ENCODE data around the gene PAX2.

The PAX2 gene

DNA sequence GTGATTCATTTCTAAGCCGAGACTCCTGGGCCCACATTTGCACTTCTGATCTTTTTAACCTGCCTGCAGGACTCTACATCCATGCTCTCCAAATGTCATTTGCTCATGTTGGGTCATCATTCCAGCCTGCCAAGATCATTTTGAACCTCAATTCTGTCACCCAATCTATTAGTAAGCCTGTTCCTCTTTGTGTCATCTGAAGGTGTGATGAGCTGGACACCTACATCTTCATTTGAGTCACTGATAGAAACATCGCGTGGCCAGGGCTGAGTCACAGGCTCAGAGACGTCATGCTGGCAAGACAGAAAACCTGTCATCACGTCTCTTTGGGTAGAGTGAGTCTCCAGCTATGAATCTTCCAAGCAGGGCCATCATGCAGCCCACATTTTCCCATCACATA lies 102.1 kb downstream of the PAX2 start:
- no peaks in the 10 kb centered on the region for H3K9me3 ChIP-seq (replicated peaks; ENCODE audit: insufficient read depth, low read length)
- no peaks in the 10 kb centered on the region for H4K20me1 ChIP-seq (ENCODE audit: insufficient read depth, low read length)
- H3K4me2 ChIP-seq (ENCODE audit: low read depth, low read length) = no peak overlapping the region
- no peaks in the 10 kb centered on the region for H3K79me2 ChIP-seq (ENCODE audit: low read length)
- TF ChIP-seq EZH2 (optimal IDR thresholded peaks at IDR 0.05; ENCODE audit: low read depth, low read length) = no peak
- no peak for TF ChIP-seq CTCF (IDR thresholded peaks at IDR 0.05; ENCODE audit: low read length)
- no peak for TF ChIP-seq EZH2phosphoT487 (IDR thresholded peaks at IDR 0.05; ENCODE audit: low read length)
- no peak overlapping the region for H3K4me3 ChIP-seq (ENCODE audit: low read length)
- no peaks in the 10 kb centered on the region for H3F3A ChIP-seq (ENCODE audit: insufficient read depth, low read length)
- H3K9me2 ChIP-seq (replicated peaks; ENCODE audit: insufficient read depth, low read length) = no peaks in the 10 kb centered on the region
- no peak for DNase-seq
- H3K27ac ChIP-seq (ENCODE audit: low read length) = no peak overlapping the region
- no peak overlapping the region for H3K9ac ChIP-seq (ENCODE audit: low read length)
- no peaks in the 10 kb centered on the region for H3K4me1 ChIP-seq (ENCODE audit: low read length)
- H2AFZ ChIP-seq (ENCODE audit: low read length) = no peak overlapping the region
- H3K27me3 ChIP-seq (replicated peaks; ENCODE audit: insufficient read depth, low read length) = peaks cover 55% of the 10 kb centered on the region
- no peaks in the 10 kb centered on the region for H3K36me3 ChIP-seq (replicated peaks; ENCODE audit: insufficient read depth, low read length)

DNA sequence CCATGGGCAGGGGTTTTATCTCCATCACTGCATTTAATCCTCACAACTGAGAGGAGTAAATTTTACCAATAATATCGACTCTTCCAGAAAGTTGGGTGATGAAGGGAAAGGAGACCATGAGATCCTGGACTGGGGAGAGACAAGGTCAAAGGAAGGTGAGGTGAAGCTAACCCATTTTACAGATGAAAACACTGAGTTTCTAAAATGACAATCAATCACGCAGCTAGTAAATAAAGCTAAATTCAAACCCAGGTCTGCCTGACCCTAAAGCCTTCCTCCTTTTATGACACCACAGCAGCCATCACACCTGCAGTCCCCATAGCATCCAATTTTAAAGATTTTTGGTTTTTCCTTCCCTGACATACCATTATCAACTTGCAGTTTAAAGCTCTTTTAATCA lies 103.4 kb downstream of the PAX2 start:
- no peak for DNase-seq
- no peaks in the 10 kb centered on the region for H3K79me2 ChIP-seq (ENCODE audit: low read length)

GRCh38 chr10:100858261-100858660 lies 112.9 kb downstream of the PAX2 start:
- Histone ChIP-seq H3K9me2 (replicated peaks; ENCODE audit: insufficient read depth, low read length) (no peaks in the 10 kb centered on the region), H3K36me3 (replicated peaks; ENCODE audit: insufficient read depth, low read length) (no peaks in the 10 kb centered on the region)
- TF ChIP-seq EZH2phosphoT487 (IDR thresholded peaks at IDR 0.05; ENCODE audit: low read length) (no peak), EZH2 (optimal IDR thresholded peaks at IDR 0.05; ENCODE audit: low read depth, low read length) (no peak), CTCF (IDR thresholded peaks at IDR 0.05; ENCODE audit: low read length) (no peak)

More for the DNA sequence above, 103.4 kb downstream of the PAX2 start:
- no peaks in the 10 kb centered on the region for H3K36me3 ChIP-seq (replicated peaks; ENCODE audit: insufficient read depth, low read length)
- H4K20me1 ChIP-seq (ENCODE audit: insufficient read depth, low read length) = no peaks in the 10 kb centered on the region
- H3K9me3 ChIP-seq (replicated peaks; ENCODE audit: insufficient read depth, low read length) = no peaks in the 10 kb centered on the region
- H2AFZ ChIP-seq (ENCODE audit: low read length) = no peak overlapping the region
- no peaks in the 10 kb centered on the region for H3F3A ChIP-seq (ENCODE audit: insufficient read depth, low read length)
- H3K27me3 ChIP-seq (replicated peaks; ENCODE audit: insufficient read depth, low read length) = peaks cover 54% of the 10 kb centered on the region
- H3K4me3 ChIP-seq (ENCODE audit: low read length) = no peak overlapping the region
- no peak overlapping the region for H3K4me2 ChIP-seq (ENCODE audit: low read depth, low read length)
- no peak overlapping the region for H3K27ac ChIP-seq (ENCODE audit: low read length)
- no peaks in the 10 kb centered on the region for H3K4me1 ChIP-seq (ENCODE audit: low read length)
- H3K9ac ChIP-seq (ENCODE audit: low read length) = no peak overlapping the region
- no peak for TF ChIP-seq CTCF (IDR thresholded peaks at IDR 0.05; ENCODE audit: low read length)
- TF ChIP-seq EZH2 (optimal IDR thresholded peaks at IDR 0.05; ENCODE audit: low read depth, low read length) = no peak
- TF ChIP-seq EZH2phosphoT487 (IDR thresholded peaks at IDR 0.05; ENCODE audit: low read length) = no peak
- no peaks in the 10 kb centered on the region for H3K9me2 ChIP-seq (replicated peaks; ENCODE audit: insufficient read depth, low read length)

More at GRCh38 chr10:100858261-100858660, 112.9 kb downstream of the PAX2 start:
- no peak overlapping the region for H3K4me3 ChIP-seq (ENCODE audit: low read length)
- H3K27ac ChIP-seq (ENCODE audit: low read length) = no peak overlapping the region
- no peak overlapping the region for H3K4me2 ChIP-seq (ENCODE audit: low read depth, low read length)
- H3F3A ChIP-seq (ENCODE audit: insufficient read depth, low read length) = no peaks in the 10 kb centered on the region
- no peaks in the 10 kb centered on the region for H4K20me1 ChIP-seq (ENCODE audit: insufficient read depth, low read length)
- H3K9me3 ChIP-seq (replicated peaks; ENCODE audit: insufficient read depth, low read length) = no peaks in the 10 kb centered on the region
- no peaks in the 10 kb centered on the region for H3K79me2 ChIP-seq (ENCODE audit: low read length)
- peaks cover 84% of the 10 kb centered on the region for H3K27me3 ChIP-seq (replicated peaks; ENCODE audit: insufficient read depth, low read length)
- no peaks in the 10 kb centered on the region for H3K4me1 ChIP-seq (ENCODE audit: low read length)
- H3K9ac ChIP-seq (ENCODE audit: low read length) = no peak overlapping the region
- no peak for DNase-seq
- H2AFZ ChIP-seq (ENCODE audit: low read length) = no peak overlapping the region
